Retina (tissue), 1 donor: ENCODE measurements around the gene DUSP22.
"Not testable (repeated sequence)": the region's sequence is repeated elsewhere in the genome, so short reads cannot be mapped to it uniquely, and the experiment has no call there.

Experiments
- DNase-seq: peaks from one replicate; pipeline ENCODE4 v3.0.0-alpha.2; 2016

Gene DUSP22

GRCh38 chr6:325161-325860 lies 33.0 kb downstream of the DUSP22 start:
- DNase-seq: not testable (repeated sequence)

- DNase-seq: not testable (repeated sequence)
Measured at GRCh38 chr6:326066-326465, 33.8 kb downstream of the DUSP22 start.

- no peak for DNase-seq
Measured at GRCh38 chr6:326896-327537, 34.7 kb downstream of the DUSP22 start.

GRCh38 chr6:327538-328116 lies 35.3 kb downstream of the DUSP22 start:
- DNase-seq: no peak

- no peak for DNase-seq
Measured at GRCh38 chr6:328136-328670, 35.9 kb downstream of the DUSP22 start.

GRCh38 chr6:328924-329323 lies 36.6 kb downstream of the DUSP22 start:
- DNase-seq: no peak

- DNase-seq: no peak
Measured at GRCh38 chr6:329888-330691, 37.8 kb downstream of the DUSP22 start.

- DNase-seq: no peak
Measured at GRCh38 chr6:330948-331347, 38.7 kb downstream of the DUSP22 start.

- DNase-seq: no peak
Measured at GRCh38 chr6:331622-332521, 39.6 kb downstream of the DUSP22 start.

GRCh38 chr6:332671-333070 lies 40.4 kb downstream of the DUSP22 start:
- no peak for DNase-seq

- DNase-seq: no peak
Measured at GRCh38 chr6:333379-334002, 41.2 kb downstream of the DUSP22 start.

- DNase-seq: no peak
Measured at GRCh38 chr6:334536-335510, 42.5 kb downstream of the DUSP22 start.

GRCh38 chr6:335572-335971 lies 43.3 kb downstream of the DUSP22 start:
- peak; percentile 53 for DNase-seq

GRCh38 chr6:336159-337114 lies 44.1 kb downstream of the DUSP22 start:
- no peak for DNase-seq

GRCh38 chr6:337805-338368 lies 45.6 kb downstream of the DUSP22 start:
- DNase-seq: no peak

GRCh38 chr6:338815-339262 lies 46.6 kb downstream of the DUSP22 start:
- no peak for DNase-seq

GRCh38 chr6:339480-339879 lies 47.2 kb downstream of the DUSP22 start:
- no peak for DNase-seq

GRCh38 chr6:340186-340955 lies 48.1 kb downstream of the DUSP22 start:
- DNase-seq: no peak
